GM21723 (cell line): ENCODE results near the gene ATP6V0C.

Experiments
- ATAC-seq: cut with Tn5 transposase; IDR thresholded peaks from one replicate; pipeline ENCODE4 v1.9.1; 2021; ENCODE audit warnings: mild to moderate bottlenecking, moderate library complexity; ENCODE audit not compliant: unreplicated experiment

Gene ATP6V0C

GRCh38 chr16:2508722-2509400, 4.9 kb upstream of the ATP6V0C start:
- no peak for ATAC-seq

- no peak for ATAC-seq
These were observed 2.5 kb upstream of the ATP6V0C start for GRCh38 chr16:2511128-2511800.

DNA sequence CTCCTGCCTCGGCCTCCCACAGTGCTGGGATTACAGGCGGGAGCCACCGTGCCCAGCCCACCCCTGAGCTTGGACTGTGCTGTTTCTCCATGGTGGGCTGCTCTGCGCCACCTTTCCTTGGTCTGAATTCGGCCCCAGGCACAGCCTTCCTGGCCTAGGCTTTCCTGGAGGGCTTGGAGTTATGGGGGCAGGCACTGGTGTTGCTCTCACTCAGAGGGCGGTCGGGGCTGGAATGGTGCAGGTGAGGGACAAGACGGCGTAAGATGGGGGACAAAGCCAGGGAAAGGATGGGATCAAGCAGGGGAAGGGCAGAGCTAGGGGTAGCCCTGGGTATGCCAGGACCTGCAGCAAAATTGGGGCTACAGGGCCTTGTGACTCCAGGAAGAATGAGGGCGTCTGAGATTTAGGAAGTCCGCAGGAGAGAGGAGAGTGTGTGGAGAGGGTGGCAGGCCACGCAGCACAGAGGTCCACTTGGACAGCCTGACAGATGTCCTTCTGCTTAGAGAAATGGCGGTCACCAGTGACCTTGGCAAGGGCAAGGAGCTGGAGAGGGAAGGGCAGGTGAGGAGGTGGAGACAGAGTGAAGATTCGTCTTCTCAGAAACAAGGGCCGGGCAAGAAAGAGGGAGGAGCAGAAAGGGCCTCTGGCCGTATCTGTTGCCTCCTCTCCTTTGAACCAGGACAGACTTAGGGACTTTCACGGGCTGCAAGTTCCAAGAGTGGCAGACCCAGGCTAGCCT, 1.6 kb upstream of the ATP6V0C start:
- ATAC-seq = no peak

DNA sequence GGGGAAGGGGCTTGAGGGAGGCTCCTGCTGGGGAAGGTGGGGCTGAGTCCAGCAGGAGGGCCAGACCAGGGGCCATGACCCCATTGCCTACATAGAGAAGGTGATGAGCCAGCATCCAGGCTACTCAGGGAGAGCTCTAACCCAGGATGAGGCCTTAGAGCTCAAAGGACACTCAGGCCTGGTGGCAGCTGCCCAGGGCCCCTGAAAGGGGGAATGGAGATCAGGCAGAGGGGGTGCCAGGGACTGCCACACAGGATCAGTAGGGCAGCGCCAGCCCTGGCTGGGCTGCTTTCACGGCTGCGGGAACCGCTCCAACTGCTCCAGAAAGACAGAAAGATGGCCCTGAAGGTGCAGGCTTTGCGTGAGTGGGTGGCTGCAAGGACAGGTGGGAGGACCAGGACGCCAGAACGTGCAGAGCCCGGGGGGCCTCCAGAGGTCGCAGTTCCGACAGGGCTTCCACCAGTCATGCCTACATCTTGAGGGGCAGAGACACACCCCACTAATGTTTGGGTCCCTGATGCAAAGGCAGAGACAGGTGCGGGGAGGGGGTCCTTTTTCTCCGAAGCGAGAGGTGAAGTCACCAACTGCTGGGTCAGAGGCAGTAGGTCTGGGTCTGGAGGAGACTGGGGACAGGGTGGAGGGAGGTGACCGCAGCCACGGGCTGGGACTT, 882 bp upstream of the ATP6V0C start:
- ATAC-seq = no peak

GRCh38 chr16:2514333-2515179, 804 bp downstream of the ATP6V0C start:
- no peak for ATAC-seq

- no peak for ATAC-seq
These were observed 1.6 kb downstream of the ATP6V0C start for GRCh38 chr16:2515180-2515851.

DNA sequence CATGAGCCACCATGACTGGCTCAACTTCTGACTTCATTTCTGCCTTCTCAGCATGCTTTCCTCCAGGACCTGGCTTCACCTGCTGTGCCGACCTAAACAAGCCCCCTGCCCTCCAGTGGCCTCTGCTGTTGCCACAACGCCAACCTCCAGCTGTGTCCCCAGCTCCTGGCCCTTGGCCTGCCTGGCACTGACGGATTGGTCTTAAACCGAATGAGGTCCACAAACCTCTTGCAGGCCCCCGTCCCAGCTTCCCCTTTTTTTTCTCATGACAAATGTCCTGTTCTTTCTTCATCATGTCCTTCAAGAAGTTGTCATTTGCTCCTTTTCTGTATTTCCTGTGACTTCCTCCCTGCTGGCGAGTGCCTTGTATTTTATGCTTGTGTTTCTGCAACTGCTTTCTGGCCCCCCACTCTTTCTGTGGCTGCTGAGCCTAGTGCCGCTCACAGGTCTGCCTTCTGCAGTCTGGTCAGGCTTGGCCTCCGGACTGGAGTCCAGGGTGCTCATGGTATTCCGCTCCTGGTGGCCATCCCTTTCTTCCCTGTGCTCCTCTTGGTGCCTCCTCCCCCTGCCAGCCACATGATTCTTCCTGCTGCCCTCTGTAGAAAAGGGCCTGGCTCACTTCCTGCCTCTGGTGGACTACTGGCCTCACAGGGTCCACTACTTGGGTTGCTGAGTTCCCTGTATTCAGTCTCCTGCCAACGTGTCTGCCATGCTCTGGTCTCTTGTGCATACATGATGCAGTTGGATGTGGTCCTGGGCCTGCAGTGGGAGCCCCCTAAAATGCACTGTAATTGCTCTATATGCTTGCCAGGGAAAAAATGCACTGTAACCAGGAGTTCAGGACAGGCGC, 2.9 kb downstream of the ATP6V0C start:
- ATAC-seq = no peak

DNA sequence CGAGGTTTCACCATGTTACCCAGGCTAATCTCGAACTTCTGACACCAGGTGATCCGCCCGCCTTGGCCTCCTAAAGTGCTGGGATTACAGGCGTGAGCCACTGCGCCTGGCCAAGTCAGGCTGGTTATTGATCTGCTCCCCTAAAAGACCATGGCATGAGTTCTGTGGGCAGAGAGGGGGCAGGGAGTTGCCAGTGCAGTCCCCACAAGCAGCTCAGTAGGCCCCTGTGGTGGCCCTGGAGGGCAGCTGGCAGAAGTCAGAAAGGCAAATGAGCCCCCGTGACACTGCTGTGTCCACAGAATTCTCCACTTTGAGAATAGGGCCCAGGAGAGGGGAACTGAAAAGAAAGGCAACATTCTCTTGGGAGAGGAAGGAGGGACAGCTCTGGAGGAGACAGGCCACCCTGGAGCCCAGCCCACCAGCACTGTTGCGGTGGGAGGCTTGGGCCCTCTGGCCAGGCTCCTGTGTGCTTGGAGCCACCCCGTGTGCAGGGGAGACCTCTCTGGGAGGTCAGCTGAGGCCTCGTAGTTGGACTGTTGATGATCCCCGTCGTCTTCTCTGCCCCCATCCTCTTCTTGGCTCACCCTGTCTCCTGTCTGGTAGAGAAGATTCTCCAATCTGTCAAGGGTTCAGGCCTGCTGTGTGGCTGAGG, 4.3 kb downstream of the ATP6V0C start:
- no peak for ATAC-seq

DNA sequence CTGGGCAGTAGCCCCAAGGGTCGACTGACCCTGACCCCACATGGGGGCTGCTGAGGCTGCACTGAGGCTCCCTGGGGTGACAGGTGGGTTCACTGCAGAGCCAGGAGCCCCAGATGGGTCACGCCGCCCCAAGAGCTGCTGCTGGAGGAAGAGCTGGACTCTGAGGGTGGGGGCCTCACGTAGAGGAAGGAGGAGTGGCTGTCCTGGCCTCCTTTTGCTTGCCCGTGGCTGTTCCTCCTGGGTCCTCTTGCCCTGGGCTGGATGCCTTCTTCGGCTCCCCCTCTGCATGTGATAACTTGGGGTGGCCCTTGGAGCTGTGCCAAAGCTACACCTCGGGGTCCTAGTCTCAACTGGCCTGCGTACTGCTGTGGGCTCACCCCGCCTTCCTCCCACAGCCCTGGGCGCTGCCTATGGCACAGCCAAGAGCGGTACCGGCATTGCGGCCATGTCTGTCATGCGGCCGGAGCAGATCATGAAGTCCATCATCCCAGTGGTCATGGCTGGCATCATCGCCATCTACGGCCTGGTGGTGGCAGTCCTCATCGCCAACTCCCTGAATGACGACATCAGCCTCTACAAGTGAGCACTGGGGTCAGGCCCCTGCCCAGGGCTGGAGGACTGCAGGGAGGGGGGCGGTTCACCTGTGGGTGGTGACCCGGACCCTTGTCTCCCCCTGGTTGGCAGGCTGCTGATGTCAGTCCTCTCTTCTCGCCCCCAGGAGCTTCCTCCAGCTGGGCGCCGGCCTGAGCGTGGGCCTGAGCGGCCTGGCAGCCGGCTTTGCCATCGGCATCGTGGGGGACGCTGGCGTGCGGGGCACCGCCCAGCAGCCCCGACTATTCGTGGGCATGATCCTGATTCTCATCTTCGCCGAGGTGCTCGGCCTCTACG, 5.3 kb downstream of the ATP6V0C start:
- no peak for ATAC-seq

DNA sequence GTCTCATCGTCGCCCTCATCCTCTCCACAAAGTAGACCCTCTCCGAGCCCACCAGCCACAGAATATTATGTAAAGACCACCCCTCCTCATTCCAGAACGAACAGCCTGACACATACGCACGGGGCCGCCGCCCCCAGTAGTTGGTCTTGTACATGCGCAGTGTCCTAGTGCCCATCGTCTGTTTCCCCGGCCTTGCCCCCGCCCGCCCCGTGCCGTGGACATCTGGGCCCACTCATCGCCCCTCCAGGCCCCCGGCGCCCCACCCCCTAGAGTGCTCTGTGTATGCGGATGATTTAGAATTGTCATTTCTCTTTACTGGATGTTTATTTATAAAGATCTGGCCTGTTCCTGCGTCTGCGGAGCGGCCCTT, 5.9 kb downstream of the ATP6V0C start:
- no peak for ATAC-seq

- peak; percentile 39 for ATAC-seq
These were observed 6.5 kb downstream of the ATP6V0C start, which contains the start of gene AMDHD2 for GRCh38 chr16:2520097-2520783. Gene AMDHD2 (plus strand): TSS chr16:2520371. CDS start chr16:2520459, 88 bp downstream.

- ATAC-seq = peak; percentile 19
These were observed 7.2 kb downstream of the ATP6V0C start for GRCh38 chr16:2520784-2521531.

DNA sequence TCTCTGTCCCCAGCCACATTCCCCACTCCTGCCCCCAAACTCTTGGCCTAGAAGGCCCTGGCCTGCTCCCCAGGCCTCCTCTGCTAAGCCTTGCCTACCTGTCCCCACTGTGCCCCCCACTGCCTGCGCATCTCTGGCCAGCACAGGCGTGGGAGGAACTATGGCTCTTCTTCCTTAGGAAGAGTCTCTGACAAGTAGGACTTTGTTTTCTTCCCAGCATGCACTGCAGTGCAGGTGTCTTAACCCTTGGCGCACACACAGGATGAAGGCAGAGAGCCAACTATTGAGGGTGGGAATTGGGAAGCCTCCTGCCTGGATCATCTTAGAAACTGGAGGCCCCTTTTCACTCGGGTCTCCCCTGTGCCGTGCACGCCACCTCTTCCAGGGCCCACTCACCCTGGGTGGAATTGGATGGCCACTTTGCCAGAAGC, 10.1 kb downstream of the ATP6V0C start:
- no peak for ATAC-seq

DNA sequence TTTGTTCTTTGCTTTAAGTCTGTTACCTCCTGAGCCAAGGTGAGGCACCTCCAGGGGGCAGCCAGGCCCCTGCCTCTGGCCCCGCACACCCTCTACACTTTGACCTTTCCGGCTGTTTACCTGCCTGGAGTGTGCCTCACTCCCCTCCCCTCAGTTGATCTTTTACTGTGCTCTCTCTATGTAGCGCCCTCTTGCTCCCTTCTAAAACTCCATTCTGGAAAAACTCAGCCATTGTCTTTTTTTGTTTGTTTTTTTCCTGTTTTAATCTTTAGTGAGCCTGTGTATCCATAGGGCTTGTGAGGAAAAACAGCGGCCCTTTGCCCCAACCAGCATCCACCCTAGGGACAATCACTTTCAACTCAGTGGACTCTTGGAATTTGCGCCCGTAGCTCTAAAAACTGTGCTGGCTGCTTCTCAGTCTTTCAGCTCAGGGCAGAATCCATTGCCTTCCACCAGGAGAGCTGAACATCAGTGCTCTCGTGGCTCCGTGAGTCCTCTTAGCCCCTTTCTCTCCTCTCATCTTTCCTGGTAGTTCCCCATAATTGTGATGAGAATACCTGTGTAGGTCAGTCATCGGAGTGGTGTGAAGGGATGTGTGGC, 10.7 kb downstream of the ATP6V0C start:
- ATAC-seq = no peak

DNA sequence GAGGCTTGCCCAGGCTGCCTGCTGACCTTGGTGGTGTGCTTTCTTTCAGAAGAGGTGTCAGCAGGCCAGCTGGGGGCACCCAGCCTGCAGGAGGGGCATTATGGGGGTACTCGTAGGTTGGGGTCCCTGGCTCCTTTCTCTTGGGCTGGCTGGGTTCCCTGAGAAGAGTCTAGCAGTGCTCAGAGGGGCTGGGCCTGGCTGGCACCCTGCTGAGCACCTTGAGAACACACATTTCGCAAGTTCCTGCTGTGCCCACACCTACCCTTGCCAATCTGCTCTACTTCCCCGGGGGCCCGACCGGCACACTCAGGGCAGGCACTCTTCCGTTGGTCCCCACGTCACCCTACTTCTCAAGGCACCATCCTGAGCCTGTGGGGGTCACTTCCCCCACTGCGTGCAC, 12.4 kb downstream of the ATP6V0C start:
- no peak for ATAC-seq
